GM21381 (cell line): Measurements from ENCODE around the gene GZMB.
A peak's percentile ranks its signal among the peaks of the same experiment; 100 is the strongest.
"Not testable (repeated sequence)": the region's sequence is repeated elsewhere in the genome, so short reads cannot be mapped to it uniquely, and the experiment has no call there.

Experiments
- ATAC-seq: cut with Tn5 transposase; IDR thresholded peaks from one replicate; pipeline ENCODE4 v1.9.1; 2021; ENCODE audit warnings: mild to moderate bottlenecking, moderate library complexity; ENCODE audit not compliant: unreplicated experiment

GZMB gene

DNA sequence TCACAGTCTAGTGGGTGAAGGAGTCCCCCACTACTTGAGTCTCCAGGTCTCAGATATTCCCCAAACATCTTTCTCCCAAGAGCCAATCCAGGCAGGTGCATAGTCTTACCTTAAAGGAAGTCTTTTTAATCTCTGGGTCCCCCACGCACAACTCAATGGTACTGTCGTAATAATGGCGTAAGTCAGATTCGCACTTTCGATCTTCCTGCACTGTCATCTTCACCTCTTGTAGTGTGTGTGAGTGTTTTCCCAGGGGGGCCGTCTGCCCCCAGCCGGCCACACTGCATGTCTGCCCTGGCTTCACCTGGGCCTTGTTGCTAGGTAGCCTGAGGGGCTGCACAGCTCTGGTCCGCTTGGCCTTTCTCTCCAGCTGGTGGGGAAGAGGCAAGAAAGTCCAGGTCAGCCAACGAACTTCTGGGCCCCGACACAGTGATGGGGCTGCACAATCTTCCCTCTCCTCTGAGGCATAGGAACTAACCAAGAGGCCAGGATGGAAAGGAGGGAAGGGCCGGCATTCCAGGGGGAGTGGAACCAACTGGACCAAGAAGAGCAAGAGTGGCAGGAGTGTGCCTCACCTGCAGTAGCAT is 2.1 kb downstream of the GZMB start:
- ATAC-seq = no peak

DNA sequence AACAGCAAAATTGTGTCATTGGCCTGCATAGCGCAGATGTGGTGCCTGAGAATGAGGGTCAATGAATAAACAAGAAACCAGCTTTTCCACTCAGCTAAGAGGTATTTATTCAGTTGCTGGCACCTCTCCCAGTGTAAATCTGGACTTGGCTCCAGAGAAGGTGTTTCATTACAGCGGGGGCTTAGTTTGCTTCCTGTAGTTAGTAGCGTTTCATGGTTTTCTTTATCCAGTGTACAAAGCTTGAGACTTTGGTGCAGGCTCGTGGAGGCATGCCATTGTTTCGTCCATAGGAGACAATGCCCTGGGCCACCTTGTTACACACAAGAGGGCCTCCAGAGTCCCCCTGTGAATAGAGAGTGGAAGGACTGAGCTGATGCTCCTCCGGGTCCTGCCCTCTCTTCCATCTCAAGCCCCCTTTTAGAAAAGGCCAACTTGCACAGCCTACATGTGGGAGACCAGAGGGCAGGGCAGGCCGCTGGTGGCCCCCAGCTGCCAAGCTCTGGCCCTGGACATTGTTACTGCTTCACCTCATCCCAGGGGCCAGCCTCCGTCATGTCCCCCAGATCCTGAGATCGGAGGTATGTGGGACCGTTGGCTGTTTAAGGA is 3.0 kb downstream of the GZMB start:
- ATAC-seq = no peak

DNA sequence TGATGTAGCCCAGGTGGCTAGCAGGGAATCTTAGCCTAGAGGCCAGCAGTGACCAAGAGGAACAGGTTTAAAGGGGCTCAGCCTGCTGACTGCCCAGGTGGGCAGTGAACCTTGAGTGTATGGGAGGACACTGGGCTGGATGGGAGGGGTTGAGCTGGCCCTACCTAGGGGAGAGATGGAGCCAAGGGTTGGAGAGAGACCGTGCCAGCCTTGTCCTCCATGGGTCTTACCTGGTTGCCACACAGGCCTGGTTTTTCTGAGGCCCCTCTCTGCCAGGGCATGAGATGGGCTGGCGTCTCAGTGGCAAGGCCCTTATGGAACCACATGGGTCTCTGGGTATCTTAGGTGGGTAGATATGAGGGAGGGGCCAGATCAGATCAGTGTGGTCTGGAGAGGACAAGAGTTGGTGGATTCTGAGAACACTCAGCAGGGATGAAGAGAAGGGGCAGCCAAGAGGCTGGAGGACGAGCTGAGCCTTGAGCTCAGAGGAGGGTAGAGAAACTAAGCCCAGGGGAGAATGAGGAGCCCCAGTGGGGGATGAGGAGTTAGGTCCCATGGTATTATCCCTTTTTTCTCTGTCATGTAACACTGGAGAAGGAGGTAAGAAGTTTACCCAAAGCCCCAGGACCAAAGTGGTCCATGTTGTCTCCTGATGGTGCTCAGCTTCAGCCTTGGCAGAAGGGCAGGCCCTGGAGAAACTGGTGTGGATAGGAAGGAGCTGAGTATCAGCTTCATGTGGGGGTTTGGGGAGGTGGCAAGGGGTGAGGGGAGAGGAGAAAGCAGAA is 3.7 kb downstream of the GZMB start:
- no peak for ATAC-seq

DNA sequence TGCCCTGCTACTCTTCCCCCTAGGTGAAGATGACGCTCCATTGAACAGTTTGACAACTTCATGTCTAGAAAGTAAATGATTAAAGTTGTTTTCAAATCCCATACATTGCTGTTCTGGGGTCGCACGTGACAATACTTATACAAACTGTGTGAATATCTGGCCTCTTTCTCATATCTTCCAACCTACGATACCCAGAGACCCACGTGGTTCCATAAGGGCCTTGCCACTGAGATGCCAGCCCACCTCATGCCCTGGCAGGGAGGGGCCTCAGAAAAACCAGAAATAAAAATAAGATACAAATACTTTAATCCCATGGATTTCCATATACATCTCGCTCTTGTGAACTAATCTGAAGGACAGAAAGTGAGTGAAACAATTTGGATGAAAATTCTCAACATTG is 4.5 kb downstream of the GZMB start:
- ATAC-seq = no peak

DNA sequence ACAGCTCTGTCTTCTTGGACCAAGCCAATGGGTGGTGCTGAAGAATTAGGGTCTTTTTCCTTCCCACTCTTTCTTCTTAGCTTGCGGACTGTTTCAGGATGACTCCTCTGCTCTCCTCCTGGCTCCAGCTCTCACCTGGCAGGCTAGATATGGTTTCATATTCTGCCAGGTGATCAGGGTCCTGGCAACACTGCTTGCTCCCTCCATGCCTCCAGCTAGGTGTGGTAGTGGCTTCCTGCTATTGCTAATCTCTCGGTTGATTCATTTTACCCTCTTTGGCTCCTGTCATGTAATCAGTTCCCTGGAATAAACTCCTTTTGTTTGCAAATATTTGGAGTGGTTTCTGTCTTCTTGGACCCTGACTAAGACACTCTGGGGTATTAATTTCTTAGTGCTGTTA is 20.2 kb downstream of the GZMB start:
- ATAC-seq = no peak

DNA sequence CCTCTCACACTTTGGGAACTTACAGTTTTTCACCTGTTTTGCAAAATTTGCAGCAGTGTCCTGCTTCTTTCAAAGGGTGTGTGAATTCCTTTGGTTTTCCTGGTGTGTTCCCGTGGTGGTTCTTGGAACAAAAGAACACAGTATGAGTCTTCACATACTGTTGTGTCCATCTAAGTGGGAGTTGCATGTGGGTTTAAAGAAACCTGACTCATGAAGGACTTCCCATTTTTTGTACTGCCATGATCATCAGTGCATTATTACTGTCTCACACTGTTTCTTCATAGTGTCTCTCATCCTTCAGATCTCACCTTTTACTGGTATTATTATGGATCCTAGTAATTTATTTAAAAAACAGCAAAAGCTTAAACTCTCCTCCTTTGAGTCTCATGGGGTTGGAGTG is 20.7 kb downstream of the GZMB start:
- ATAC-seq = no peak

DNA sequence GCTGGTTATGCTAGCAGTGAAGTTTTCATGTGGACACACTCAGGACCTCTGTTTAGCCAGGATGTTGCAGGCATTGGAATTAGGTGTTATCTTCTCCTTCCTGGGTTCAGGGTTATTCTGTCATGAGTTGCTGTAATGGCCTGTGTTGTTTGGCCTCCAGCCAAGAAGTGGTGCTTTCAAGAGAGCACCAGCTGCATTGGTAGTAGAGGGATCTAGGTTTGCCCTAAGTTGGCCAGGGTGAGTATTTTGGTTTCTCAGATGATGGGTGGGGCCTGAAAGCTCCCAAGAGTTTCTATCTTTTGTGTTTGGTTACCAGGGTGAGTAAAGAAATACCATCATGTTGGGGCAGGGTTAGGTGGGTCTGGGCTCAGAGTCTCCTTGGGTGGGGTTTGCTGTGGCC is 21.8 kb downstream of the GZMB start:
- ATAC-seq = peak; percentile 35

DNA sequence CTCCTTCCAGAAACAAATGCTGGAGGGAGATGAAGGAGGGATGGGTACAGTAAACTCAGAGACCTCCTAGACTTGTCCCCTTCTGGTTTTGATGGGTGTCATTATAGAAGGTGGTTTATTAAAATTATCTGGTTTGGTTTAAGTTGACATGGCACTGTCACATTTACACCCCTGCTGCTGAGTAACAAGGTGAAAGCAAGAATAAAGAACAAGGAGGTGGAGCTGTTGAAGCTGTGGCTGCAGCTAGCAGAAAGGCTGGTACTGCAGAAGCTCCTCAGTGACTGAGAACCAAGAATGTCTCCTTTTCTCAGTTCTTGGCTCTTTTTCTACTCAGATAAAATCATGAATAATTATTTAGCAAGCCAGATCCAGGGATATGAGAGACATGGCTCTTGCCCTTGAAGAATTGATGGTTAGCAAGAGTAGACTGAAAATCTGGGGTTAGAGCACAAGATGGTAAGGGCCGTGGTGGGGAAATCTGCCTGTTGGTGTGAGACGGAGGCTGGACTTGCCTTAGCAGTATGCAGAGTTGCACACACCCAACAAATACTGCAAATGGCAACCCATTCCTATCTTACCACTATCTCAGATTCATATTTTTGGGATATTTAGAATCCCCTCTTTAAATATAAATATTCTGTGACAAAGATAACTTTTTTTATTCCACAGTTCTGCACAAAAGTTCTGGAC is 24.2 kb downstream of the GZMB start, which contains the start of gene GZMH:
Gene GZMH, minus strand, starts transcription at position 31 of the 690 bp plus-strand sequence. CDS start 72 bp downstream, outside the sequence.
- ATAC-seq = peak; percentile 48

DNA sequence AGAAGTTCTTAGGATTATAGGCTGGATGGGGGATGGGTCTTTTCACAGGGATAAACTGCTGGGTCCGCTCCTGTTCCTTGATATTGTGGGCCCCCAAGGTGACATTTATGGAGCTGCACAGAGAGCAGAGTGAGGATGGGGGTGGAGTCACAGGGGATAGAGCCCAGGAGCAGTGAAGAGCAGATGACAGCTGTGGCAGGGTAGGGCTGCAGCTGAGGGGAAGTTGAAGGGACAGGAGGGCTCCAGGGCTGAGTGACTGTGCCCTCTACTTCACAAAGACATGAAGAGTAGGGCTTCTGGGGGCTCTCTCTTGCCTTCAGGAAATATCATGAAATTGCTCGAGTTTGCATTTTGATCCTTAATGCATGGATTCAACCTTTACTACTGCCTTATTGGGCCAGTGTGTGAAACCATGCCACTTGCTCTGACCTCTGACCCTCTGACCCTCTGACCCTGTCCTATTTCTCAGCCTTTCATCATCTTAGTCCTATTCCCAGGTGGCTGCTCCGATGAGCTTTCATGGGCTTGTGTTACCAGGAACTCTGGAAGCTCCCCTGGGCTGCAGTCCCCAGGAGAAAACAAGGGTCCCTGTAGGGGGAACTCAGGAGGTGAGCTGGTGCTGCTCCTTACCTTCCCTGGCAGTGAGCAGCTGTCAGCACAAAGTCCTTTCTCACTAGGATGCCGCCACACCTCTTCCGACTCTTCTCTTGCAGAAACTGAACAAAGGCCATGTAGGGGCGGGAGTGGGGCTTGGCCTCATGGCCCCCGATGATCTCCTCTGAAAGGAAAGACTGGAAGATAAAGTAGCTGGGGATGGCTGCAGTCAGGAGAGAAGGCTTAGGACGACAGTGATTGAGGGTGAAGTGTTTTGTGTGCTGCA is 26.1 kb downstream of the GZMB start:
- no peak for ATAC-seq

DNA sequence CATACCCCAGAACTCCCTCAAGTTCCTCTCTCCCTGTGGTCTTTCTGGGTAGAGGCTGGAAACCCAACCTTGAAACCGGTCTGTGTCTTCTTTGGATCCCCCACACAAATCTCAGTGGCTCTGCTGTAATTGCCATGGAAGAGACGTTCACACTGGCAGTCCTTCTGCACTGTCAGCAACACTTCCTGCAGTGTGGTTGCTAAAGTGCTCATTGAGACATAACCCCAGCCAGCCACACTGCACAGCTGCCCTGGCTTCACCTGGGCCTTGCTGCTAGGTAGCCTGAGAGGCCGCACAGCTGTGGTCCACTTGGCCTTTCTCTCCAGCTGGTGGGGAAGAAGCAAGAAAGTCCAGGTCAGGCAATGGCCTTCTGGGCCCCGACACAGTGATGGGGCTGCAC is 26.9 kb downstream of the GZMB start:
- no peak for ATAC-seq

DNA sequence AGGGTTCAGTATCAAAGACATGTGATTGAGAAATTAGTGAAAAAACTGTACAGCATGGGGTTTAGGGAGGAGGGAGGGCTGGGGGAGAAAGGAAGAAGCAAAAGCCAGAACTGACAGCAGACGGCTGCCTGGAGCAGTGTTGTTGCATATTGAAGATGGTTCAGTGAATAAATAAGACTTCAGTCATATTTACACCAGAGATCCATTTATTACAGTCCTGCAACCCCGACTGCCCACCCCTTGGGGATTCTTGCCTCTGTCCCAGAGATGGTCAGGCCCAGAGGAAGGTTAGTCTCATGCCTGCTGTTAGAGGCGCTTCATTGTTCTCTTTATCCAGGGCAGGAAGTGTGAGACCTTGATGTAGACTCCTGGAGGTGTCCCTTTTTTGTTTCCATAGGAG is 27.7 kb downstream of the GZMB start:
- no peak for ATAC-seq

DNA sequence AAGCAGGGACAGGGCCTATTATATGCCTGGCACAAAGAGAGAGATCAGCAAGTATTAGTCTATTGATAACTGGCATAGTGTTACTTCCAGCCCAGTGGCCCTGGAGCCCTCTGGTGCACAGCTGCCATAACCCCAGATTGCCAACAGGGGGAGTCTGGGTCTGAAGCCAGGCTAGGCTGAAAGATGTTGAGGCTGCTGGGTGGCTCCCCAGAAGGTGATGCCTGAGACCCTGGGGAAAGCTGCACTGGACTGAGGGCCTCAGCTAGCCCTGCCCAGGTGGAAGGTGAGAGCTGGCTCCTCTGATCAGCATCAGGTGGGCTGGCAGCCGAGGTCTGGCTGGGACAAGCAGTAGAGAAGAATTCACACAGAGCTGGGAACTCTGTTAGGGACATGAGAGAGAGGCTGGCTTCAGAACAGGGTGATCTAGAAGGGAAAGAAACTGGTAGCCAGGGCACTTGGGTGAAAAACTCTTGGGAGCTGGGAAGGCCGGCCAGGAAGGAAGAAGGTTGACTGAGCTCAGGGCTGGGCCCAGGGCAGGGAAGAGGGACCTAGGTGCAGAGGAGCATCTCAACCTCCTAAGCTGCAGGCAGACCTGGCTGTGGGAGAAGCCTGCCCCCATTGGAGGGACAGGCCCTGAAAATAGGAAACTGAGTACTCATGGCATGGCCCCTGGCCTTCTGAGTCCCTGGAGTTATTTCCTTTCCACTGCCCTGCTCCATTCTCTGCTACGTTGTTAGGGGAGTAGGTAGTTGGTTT is 28.4 kb downstream of the GZMB start:
- ATAC-seq = peak; percentile 76

DNA sequence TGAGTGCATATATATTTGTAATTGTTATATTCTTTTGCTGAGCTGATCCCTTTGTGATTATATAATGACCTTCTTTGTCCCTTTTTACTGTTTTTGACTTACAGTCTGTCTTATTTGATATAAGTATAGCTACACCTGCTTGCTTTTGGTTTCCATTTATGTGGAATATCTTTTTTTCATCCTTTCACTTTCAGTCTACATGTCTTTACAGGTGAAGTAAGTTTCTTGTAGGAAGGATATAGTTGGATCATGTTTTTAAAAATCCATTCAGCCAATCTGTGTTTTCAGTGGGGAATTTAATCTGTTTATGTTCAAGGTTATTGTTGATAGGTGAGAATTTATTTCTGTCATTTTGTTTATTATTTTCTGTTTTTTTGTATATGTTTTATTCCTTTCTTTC is 36.6 kb downstream of the GZMB start:
- ATAC-seq = no peak

DNA sequence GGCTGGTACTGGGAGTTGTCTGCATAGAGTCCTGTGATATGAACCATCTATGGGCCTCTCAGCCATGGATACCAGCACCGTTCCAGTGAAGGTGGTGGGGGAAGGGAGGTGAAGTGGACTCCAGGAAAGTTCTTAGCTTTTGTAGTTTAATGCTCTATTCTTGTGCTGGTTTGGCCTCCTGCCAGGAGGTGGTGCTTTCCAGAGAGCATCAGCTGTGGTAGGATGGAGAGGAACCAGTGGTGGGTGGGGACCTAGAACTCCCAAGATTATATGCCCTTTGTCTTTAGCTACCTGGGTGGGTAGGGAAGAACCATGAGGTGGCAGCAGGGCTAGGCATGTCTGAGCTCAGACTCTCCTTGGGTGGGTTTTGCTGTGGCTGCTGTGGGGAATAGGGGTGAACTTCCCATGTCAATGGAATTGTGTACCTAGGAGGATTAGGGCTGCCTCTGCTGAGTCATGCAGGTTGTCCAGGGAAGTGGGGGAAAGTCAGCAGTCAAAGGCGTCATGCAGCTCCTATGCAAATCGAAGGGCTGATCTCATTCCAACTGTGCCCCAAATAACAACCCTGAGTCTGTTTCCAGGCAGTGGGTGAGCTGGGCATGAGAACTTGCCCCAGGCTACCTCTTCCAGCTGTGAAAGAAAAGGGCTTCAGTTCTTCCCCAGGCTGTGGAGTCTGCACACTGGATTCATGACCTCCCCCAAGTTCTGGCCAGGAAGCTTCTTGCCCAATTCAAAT is 38.7 kb downstream of the GZMB start:
- ATAC-seq = no peak

DNA sequence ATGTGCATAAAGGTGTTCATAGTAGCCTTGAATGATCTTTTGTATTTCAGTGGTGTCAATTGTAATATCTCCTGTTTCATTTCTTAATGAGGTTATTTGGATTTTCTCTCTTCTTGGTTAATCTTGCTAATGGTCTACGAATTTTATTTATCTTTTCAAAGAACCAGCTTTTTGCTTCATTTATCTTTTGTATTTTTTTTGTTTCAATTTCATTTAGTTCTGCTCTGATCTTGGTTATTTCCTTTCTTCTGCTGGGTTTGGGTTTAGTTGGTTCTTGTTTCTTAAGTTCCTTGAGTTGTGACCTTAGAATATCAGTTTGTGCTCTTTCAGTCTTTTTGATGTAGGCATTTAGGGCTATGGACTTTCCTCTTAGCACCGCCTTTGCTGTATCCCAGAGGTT is 43.0 kb downstream of the GZMB start:
- not testable (repeated sequence) for ATAC-seq

DNA sequence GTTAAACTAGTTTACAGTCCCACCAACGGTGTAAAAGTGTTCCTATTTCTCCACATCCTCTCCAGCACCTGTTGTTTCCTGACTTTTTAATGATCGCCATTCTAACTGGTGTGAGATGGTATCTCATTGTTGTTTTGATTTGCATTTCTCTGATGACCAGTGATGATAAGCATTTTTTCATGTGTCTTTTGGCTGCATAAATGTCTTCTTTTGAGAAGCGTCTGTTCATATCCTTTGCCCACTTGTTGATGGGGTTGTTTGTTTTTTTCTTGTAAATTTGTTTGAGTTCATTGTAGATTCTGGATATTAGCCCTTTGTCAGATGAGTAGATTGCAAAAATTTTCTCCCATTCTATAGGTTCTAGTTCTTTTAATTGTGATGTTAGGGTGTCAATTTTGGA is 49.6 kb downstream of the GZMB start:
- ATAC-seq = not testable (repeated sequence)
